ENCODE data around the gene DHX8.
A peak's percentile ranks its signal among the peaks of the same experiment; 100 is the strongest.

Gene DHX8

GRCh38 chr17:43543300-43543699, 59.5 kb downstream of the DHX8 start:
- H3K4me3 ChIP-seq (ENCODE audit: low read depth in 1 of 2, low read length in 2 of 2): no peak overlapping the region
- ATAC-seq (ENCODE audit: insufficient read depth, low read depth): no peak

DNA sequence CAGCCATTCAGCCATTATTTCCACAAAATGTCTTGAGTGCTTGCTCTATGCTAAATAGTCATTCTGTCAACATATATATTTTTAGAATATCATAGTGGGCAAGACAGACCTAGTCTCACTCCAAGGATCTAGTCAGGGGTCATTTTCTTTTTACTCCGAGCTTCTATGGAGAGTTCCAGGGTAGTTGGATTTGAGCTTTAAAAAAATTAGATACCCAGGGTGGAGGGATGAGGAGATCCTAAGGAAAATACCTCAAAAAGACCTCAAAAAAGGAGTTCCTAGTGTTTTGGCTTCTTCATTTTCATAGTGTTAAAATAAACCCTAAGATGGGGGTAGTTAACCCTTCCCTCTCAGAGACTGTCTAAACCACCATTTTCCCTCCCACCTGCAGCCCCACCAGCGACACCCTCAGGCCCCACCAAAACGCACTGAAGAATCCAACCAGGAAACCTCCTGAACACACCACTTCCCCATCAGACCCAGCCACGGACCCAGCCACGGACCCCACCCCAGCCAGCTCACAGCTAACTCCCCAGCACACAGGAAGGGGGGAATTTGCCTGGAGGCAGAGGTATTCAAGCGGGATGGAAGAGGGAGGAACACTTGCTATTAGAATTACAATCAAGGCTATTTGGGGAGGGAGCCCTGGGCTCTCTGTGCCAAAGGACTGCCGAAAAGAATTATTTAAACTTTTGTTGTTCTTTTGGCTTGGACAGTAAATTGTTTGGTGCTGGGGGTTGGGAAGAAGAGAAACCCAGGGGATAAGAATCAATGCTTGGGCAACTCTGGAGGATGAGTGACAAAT, 60.2 kb downstream of the DHX8 start:
- Histone ChIP-seq H4K20me1 (ENCODE audit: insufficient read depth, low read length) (no peaks in the 10 kb centered on the region), H3K9me3 (ENCODE audit: insufficient read depth, low read length, severe bottlenecking) (no peaks in the 10 kb centered on the region), H3K27me3 (ENCODE audit: insufficient read depth, low read length, poor library complexity) (no peaks in the 10 kb centered on the region), H3K4me3 (ENCODE audit: low read depth in 1 of 2, low read length in 2 of 2) (no peak overlapping the region), H3K4me2 (ENCODE audit: insufficient read depth, low read length) (no peak overlapping the region), H2AFZ (ENCODE audit: low read depth, low read length) (no peak overlapping the region), H3K27ac (ENCODE audit: low read length) (no peak overlapping the region), H3K4me1 (ENCODE audit: insufficient read depth, low read length) (peaks cover 24% of the 10 kb centered on the region), H3K9ac (ENCODE audit: low read depth, low read length) (no peak overlapping the region), H3K79me2 (ENCODE audit: insufficient read depth, low read length) (no peaks in the 10 kb centered on the region), H3K36me3 (ENCODE audit: insufficient read depth, low read length) (no peaks in the 10 kb centered on the region)
- ATAC-seq (ENCODE audit: insufficient read depth, low read depth): no peak
- TF ChIP-seq EZH2 (IDR thresholded peaks at IDR 0.05; ENCODE audit: borderline replicate concordance, low read depth, low read length, severe bottlenecking): no peak
- no peak for TF ChIP-seq CTCF (IDR thresholded peaks at IDR 0.05; ENCODE audit: borderline replicate concordance, extremely low read depth, low read length, poor library complexity, severe bottlenecking)
- peak; percentile 21 for DNase-seq

More at GRCh38 chr17:43543300-43543699, 59.5 kb downstream of the DHX8 start:
- no peaks in the 10 kb centered on the region for H3K79me2 ChIP-seq (ENCODE audit: insufficient read depth, low read length)
- no peaks in the 10 kb centered on the region for H3K9me3 ChIP-seq (ENCODE audit: insufficient read depth, low read length, severe bottlenecking)
- peaks cover 24% of the 10 kb centered on the region for H3K4me1 ChIP-seq (ENCODE audit: insufficient read depth, low read length)
- no peak overlapping the region for H3K27ac ChIP-seq (ENCODE audit: low read length)
- no peaks in the 10 kb centered on the region for H4K20me1 ChIP-seq (ENCODE audit: insufficient read depth, low read length)
- no peaks in the 10 kb centered on the region for H3K36me3 ChIP-seq (ENCODE audit: insufficient read depth, low read length)
- H2AFZ ChIP-seq (ENCODE audit: low read depth, low read length): no peak overlapping the region
- no peak overlapping the region for H3K4me2 ChIP-seq (ENCODE audit: insufficient read depth, low read length)
- no peak for DNase-seq
- no peaks in the 10 kb centered on the region for H3K27me3 ChIP-seq (ENCODE audit: insufficient read depth, low read length, poor library complexity)
- TF ChIP-seq EZH2 (IDR thresholded peaks at IDR 0.05; ENCODE audit: borderline replicate concordance, low read depth, low read length, severe bottlenecking) (no peak), CTCF (IDR thresholded peaks at IDR 0.05; ENCODE audit: borderline replicate concordance, extremely low read depth, low read length, poor library complexity, severe bottlenecking) (no peak)
- no peak overlapping the region for H3K9ac ChIP-seq (ENCODE audit: low read depth, low read length)

GRCh38 chr17:43545383-43545632, 61.5 kb downstream of the DHX8 start:
- H3K27me3 ChIP-seq (ENCODE audit: insufficient read depth, low read length, poor library complexity): peaks cover 5% of the 10 kb centered on the region
- H3K27ac ChIP-seq (ENCODE audit: low read length): no peak overlapping the region
- peak overlapping the region; percentile 78 for H2AFZ ChIP-seq (ENCODE audit: low read depth, low read length)
- no peaks in the 10 kb centered on the region for H3K36me3 ChIP-seq (ENCODE audit: insufficient read depth, low read length)
- TF ChIP-seq EZH2 (IDR thresholded peaks at IDR 0.05; ENCODE audit: borderline replicate concordance, low read depth, low read length, severe bottlenecking) (no peak), CTCF (IDR thresholded peaks at IDR 0.05; ENCODE audit: borderline replicate concordance, extremely low read depth, low read length, poor library complexity, severe bottlenecking) (no peak)
- no peaks in the 10 kb centered on the region for H3K9me3 ChIP-seq (ENCODE audit: insufficient read depth, low read length, severe bottlenecking)
- H3K9ac ChIP-seq (ENCODE audit: low read depth, low read length): peak overlapping the region; percentile 75
- H3K4me1 ChIP-seq (ENCODE audit: insufficient read depth, low read length): peaks cover 24% of the 10 kb centered on the region
- H3K4me2 ChIP-seq (ENCODE audit: insufficient read depth, low read length): peak overlapping the region; percentile 94
- no peaks in the 10 kb centered on the region for H3K79me2 ChIP-seq (ENCODE audit: insufficient read depth, low read length)
- ATAC-seq (ENCODE audit: insufficient read depth, low read depth) (no peak), DNase-seq (peak; percentile 31)
- H3K4me3 ChIP-seq (ENCODE audit: low read depth in 1 of 2, low read length in 2 of 2): peak overlapping the region; percentile 24 to 61; a peak in 3 of 4 replicates
- H4K20me1 ChIP-seq (ENCODE audit: insufficient read depth, low read length): no peaks in the 10 kb centered on the region

Measured in DND-41 (cell line).